GM23338 (cell line): ENCODE data around the gene AXIN1. TPM values are rescaled to one million over a fixed set of nuclear protein-coding genes. Genes with fewer than 3 reads are reported as not detected.

Source experiments
- ATAC-seq: fragments of 200-7000 bp; cut with Tn5 transposase; 3 replicates; pipeline ENCODE4 v1.9.1; 2020
- DNase-seq: peaks from one replicate; pipeline ENCODE4 v3.0.0-alpha.2; 2015; ENCODE audit warnings: low spot score
- H2AFZ ChIP-seq: fragments of 200-600 bp; sonication (generic); 2 replicates; pipeline ENCODE4 v1.8.0; 2016; ENCODE audit warnings: antibody characterized with exemption, mild to moderate bottlenecking, moderate library complexity
- H3F3A ChIP-seq: fragments of 200-600 bp; sonication (generic); replicated peaks from 2 replicates; pipeline ENCODE4 v1.8.0; 2017; ENCODE audit warnings: antibody characterized with exemption, mixed run types, low read depth
- H3K27ac ChIP-seq: fragments of 200-600 bp; sonication (generic); 2 replicates; pipeline ENCODE4 v1.6.1; 2016; ENCODE audit warnings: low read depth
- H3K27me3 ChIP-seq: fragments of 200-600 bp; sonication (generic); 2 replicates; pipeline ENCODE4 v1.8.0; 2016; ENCODE audit warnings: mild to moderate bottlenecking, mixed run types, moderate library complexity; ENCODE audit not compliant: insufficient read depth
- H3K36me3 ChIP-seq: fragments of 200-600 bp; sonication (generic); 2 replicates; pipeline ENCODE4 v1.8.0; 2016; ENCODE audit warnings: mild to moderate bottlenecking; ENCODE audit not compliant: insufficient read depth
- H3K4me1 ChIP-seq: fragments of 200-600 bp; sonication (generic); 2 replicates; pipeline ENCODE4 v1.8.0; 2016; ENCODE audit warnings: mild to moderate bottlenecking, moderate library complexity; ENCODE audit not compliant: insufficient read depth
- H3K4me2 ChIP-seq: fragments of 200-600 bp; sonication (generic); 2 replicates; pipeline ENCODE4 v1.7.1; 2017; ENCODE audit warnings: mixed run types
- H3K4me3 ChIP-seq: fragments of 200-600 bp; sonication (generic); 2 replicates; pipeline ENCODE4 v1.6.1; 2016; ENCODE audit warnings: mixed run types
- H3K79me2 ChIP-seq: fragments of 200-600 bp; sonication (generic); replicated peaks from 2 replicates; pipeline ENCODE4 v1.8.0; 2017; ENCODE audit warnings: mild to moderate bottlenecking; ENCODE audit not compliant: insufficient read depth
- H3K9me2 ChIP-seq: fragments of 200-600 bp; sonication (generic); 2 replicates; pipeline ENCODE4 v1.8.0; 2017; ENCODE audit not compliant: insufficient read depth
- H4K20me1 ChIP-seq: fragments of 200-600 bp; sonication (generic); replicated peaks from 2 replicates; pipeline ENCODE4 v1.8.0; 2017; ENCODE audit warnings: mild to moderate bottlenecking; ENCODE audit not compliant: insufficient read depth
- H3K27ac Mint-ChIP-seq: 2 replicates; pipeline ENCODE4 v1.8.0; 2020; ENCODE audit warnings: inconsistent platforms, mild to moderate bottlenecking, moderate library complexity, mixed read lengths
- H3K27me3 Mint-ChIP-seq: 3 replicates; pipeline ENCODE4 v1.8.0; 2022; ENCODE audit warnings: low read depth, mild to moderate bottlenecking, moderate library complexity, mixed read lengths, inconsistent platforms; ENCODE audit not compliant: insufficient read depth, poor library complexity
- H3K36me3 Mint-ChIP-seq: 3 replicates; pipeline ENCODE4 v1.8.0; 2021; ENCODE audit warnings: low read depth, mild to moderate bottlenecking, inconsistent platforms, moderate library complexity, mixed read lengths
- H3K4me1 Mint-ChIP-seq: 3 replicates; pipeline ENCODE4 v1.8.0; 2020; ENCODE audit warnings: mild to moderate bottlenecking, inconsistent platforms, mixed read lengths
- H3K4me3 Mint-ChIP-seq: 3 replicates; pipeline ENCODE4 v1.8.0; 2021; ENCODE audit warnings: moderate library complexity, mild to moderate bottlenecking, inconsistent platforms, mixed read lengths
- H3K9me3 Mint-ChIP-seq: 3 replicates; pipeline ENCODE4 v1.8.0; 2020; ENCODE audit warnings: moderate library complexity, mild to moderate bottlenecking, inconsistent platforms, mixed read lengths
- CREB1 ChIP-seq: fragments of 250-450 bp; sonication (Bioruptor Pico); IDR thresholded peaks from 2 replicates; pipeline ENCODE4 v1.5.0; 2020; ENCODE audit warnings: low read depth, mild to moderate bottlenecking, moderate library complexity
- EZH2 ChIP-seq: fragments of 200-600 bp; sonication (generic); IDR thresholded peaks from one replicate; pipeline ENCODE4 v1.8.0; 2017; ENCODE audit warnings: antibody characterized with exemption, mild to moderate bottlenecking, low read depth; ENCODE audit not compliant: unreplicated experiment
- EZH2phosphoT487 ChIP-seq: fragments of 200-600 bp; sonication (generic); IDR thresholded peaks from one replicate; pipeline ENCODE4 v1.8.1; 2018; ENCODE audit warnings: antibody characterized with exemption; ENCODE audit not compliant: unreplicated experiment
- JUNB ChIP-seq: IDR thresholded peaks from one replicate; pipeline ENCODE4 v1.6.1; 2016; ENCODE audit warnings: antibody characterized with exemption; ENCODE audit not compliant: unreplicated experiment
- NANOG ChIP-seq: IDR thresholded peaks from 2 replicates; pipeline ENCODE4 v1.6.1; 2016; ENCODE audit warnings: antibody characterized with exemption, borderline replicate concordance
- POLR2AphosphoS5 ChIP-seq: IDR thresholded peaks from 2 replicates; pipeline ENCODE4 v1.6.1; 2016; ENCODE audit warnings: antibody characterized with exemption, low read depth
- REST ChIP-seq: IDR thresholded peaks from one replicate; pipeline ENCODE4 v1.6.1; 2018; ENCODE audit warnings: antibody characterized with exemption; ENCODE audit not compliant: unreplicated experiment
- STAT1 ChIP-seq: IDR thresholded peaks from one replicate; pipeline ENCODE4 v1.6.1; 2016; ENCODE audit warnings: antibody characterized with exemption; ENCODE audit not compliant: unreplicated experiment
- ZNF114 ChIP-seq: fragments of 250-450 bp; sonication (Bioruptor Pico); IDR thresholded peaks from 2 replicates; pipeline ENCODE4 v1.5.0; 2020; ENCODE audit warnings: mild to moderate bottlenecking, moderate library complexity
- ZNF331 ChIP-seq: fragments of 250-450 bp; sonication (Bioruptor Pico); IDR thresholded peaks from 2 replicates; pipeline ENCODE4 v1.5.0; 2020; ENCODE audit warnings: low read depth, mild to moderate bottlenecking, moderate library complexity
- ZNF462 ChIP-seq: fragments of 250-450 bp; sonication (Bioruptor Pico); IDR thresholded peaks from 2 replicates; pipeline ENCODE4 v1.5.0; 2020; ENCODE audit warnings: mild to moderate bottlenecking, moderate library complexity
- polyA plus RNA-seq: library from polyadenylated mRNA; unstranded; fragments of >200 nt; fragmentation: Nextera tagmentation; extraction: Ambion mirVana; gene quantifications from 2 replicates; pipeline ENCODE4 v1.2.1, GENCODE V29; 2016
- total RNA-seq: library from RNA; depleted of rRNA; stranded (reverse); fragments of >200 nt; shearing (Covaris generic); gene quantifications from 2 replicates; pipeline ENCODE4 v1.2.3, GENCODE V29; 2014
- TF ChIP-seq, protein P1 (sequence below), 2 experiments: fragments of 200-600 bp in 1 of 2; sonication (generic) in 1 of 2; conservative IDR thresholded peaks; 2 replicates each; pipeline versions ENCODE4 v1.5.1 to v1.6.1; 2016 to 2017; ENCODE audit warnings: antibody characterized with exemption in 2 of 2, low read depth in 2 of 2, mild to moderate bottlenecking in 2 of 2, moderate library complexity in 1 of 2
- TF ChIP-seq, protein P2 (sequence below): IDR thresholded peaks from 2 replicates; pipeline ENCODE4 v1.6.1; 2016; ENCODE audit warnings: antibody characterized with exemption

The AXIN1 gene
- total and polyA plus RNA-seq, 2 experiments from 2014 or later: 14.3 to 54.5 TPM

GRCh38 chr16:275786-276232 is 76.7 kb downstream of the AXIN1 start, which contains the start of gene RGS11:
Gene RGS11, minus strand, starts transcription at chr16:275944. Its CDS starts 33 bp downstream, at chr16:275911.
- Histone ChIP-seq H3K9me2 (no peaks in the 10 kb centered on the region), H3K4me2 (peak within 1 kb of the TSS; percentile 84), H3K36me3 (no peaks in the 10 kb centered on the region), H2AFZ (peak within 1 kb of the TSS; percentile 93; the same call in 1 of the 2 replicates), H3K4me1 (no peaks in the 10 kb centered on the region), H3K27me3 (peaks cover 52% of the 10 kb centered on the region), H4K20me1 (0 out of 2 replicates have a peak, but pooled peaks cover 2% of the 10 kb centered on the region), H3K4me3 (peak within 1 kb of the TSS; percentile 63), H3K27ac (no peak within 1 kb of the TSS), H3F3A (peaks cover 4% of the 10 kb centered on the region; the same call in 1 of the 2 replicates), H3K79me2 (no peaks in the 10 kb centered on the region)
- peak within 1 kb of the TSS; percentile 71 for H3K4me3 Mint-ChIP-seq
- H3K9me3 Mint-ChIP-seq: no peaks in the 10 kb centered on the region
- ATAC-seq (peak; percentile 7; the same call in 2 of the 3 replicates), DNase-seq (no peak)
- H3K27ac Mint-ChIP-seq: no peak within 1 kb of the TSS
- TF ChIP-seq, protein P1, sequence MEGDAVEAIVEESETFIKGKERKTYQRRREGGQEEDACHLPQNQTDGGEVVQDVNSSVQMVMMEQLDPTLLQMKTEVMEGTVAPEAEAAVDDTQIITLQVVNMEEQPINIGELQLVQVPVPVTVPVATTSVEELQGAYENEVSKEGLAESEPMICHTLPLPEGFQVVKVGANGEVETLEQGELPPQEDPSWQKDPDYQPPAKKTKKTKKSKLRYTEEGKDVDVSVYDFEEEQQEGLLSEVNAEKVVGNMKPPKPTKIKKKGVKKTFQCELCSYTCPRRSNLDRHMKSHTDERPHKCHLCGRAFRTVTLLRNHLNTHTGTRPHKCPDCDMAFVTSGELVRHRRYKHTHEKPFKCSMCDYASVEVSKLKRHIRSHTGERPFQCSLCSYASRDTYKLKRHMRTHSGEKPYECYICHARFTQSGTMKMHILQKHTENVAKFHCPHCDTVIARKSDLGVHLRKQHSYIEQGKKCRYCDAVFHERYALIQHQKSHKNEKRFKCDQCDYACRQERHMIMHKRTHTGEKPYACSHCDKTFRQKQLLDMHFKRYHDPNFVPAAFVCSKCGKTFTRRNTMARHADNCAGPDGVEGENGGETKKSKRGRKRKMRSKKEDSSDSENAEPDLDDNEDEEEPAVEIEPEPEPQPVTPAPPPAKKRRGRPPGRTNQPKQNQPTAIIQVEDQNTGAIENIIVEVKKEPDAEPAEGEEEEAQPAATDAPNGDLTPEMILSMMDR (conservative IDR thresholded peaks at IDR 0.05; ENCODE audit: low read depth in 2 of 2): no peak
- TF ChIP-seq POLR2AphosphoS5: no peak
- no peak for TF ChIP-seq NANOG
- TF ChIP-seq ZNF114 (CRISPR knock-in tag): no peak
- no peak for TF ChIP-seq EZH2
- TF ChIP-seq EZH2phosphoT487: no peak
- TF ChIP-seq STAT1: no peak
- no peak for TF ChIP-seq JUNB
- TF ChIP-seq ZNF331 (CRISPR knock-in tag): no peak
- TF ChIP-seq, protein P2, sequence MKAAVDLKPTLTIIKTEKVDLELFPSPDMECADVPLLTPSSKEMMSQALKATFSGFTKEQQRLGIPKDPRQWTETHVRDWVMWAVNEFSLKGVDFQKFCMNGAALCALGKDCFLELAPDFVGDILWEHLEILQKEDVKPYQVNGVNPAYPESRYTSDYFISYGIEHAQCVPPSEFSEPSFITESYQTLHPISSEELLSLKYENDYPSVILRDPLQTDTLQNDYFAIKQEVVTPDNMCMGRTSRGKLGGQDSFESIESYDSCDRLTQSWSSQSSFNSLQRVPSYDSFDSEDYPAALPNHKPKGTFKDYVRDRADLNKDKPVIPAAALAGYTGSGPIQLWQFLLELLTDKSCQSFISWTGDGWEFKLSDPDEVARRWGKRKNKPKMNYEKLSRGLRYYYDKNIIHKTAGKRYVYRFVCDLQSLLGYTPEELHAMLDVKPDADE: no peak
- TF ChIP-seq REST: no peak
- TF ChIP-seq CREB1: no peak
- no peak for TF ChIP-seq ZNF462
- no peaks in the 10 kb centered on the region; the same call in 2 of the 3 replicates for H3K36me3 Mint-ChIP-seq
- peaks cover 37% of the 10 kb centered on the region for H3K27me3 Mint-ChIP-seq
- H3K4me1 Mint-ChIP-seq: no peaks in the 10 kb centered on the region
